Vagina (tissue), 2 donors: Measurements from ENCODE around the gene CDHR1.

Source experiments
- POLR2A ChIP-seq, 2 donors: fragments of 450-650 bp; IDR thresholded peaks; one replicate each; pipeline ENCODE4 v1.6.1; 2017; ENCODE audit warnings: antibody characterized with exemption in 2 of 2, mild to moderate bottlenecking in 2 of 2, moderate library complexity in 2 of 2
- POLR2AphosphoS5 ChIP-seq, 2 donors: sonication (generic); formaldehyde crosslinking; IDR thresholded peaks; one replicate each; pipeline ENCODE4 v1.9.0; 2017; ENCODE audit warnings: antibody characterized with exemption in 2 of 2, mild to moderate bottlenecking in 2 of 2, low read depth in 1 of 2; ENCODE audit not compliant: insufficient read depth in 1 of 2
- TF ChIP-seq, protein P1 (sequence below), 3 experiments: fragments of 450-650 bp in 2 of 3; fragments of 200-600 bp in 1 of 3; sonication (generic) in 1 of 3; IDR thresholded peaks; one replicate each; pipeline ENCODE4 v1.5.1; 2017 to 2019; ENCODE audit warnings: antibody characterized with exemption in 3 of 3, mild to moderate bottlenecking in 2 of 3, moderate library complexity in 2 of 3

DNA sequence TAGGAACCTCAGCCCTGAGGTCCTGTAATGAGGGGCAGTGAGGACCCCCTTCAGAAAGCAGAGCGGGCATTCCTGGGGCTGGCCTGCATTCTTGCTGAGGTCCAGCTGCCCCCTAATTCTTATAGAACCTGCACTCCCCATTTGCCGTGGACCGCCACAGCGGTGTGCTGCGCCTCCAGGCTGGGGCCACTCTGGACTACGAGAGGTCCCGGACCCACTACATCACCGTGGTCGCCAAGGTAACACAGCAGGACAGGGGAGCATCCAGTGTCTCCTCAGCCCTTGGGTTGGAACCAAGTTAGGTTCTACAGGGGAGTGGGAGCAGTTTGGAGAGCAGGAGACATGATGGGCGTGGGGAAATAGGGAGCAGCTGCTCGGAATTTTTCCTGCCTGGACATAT is 7.3 kb downstream of the CDHR1 start:
- TF ChIP-seq, protein P1, sequence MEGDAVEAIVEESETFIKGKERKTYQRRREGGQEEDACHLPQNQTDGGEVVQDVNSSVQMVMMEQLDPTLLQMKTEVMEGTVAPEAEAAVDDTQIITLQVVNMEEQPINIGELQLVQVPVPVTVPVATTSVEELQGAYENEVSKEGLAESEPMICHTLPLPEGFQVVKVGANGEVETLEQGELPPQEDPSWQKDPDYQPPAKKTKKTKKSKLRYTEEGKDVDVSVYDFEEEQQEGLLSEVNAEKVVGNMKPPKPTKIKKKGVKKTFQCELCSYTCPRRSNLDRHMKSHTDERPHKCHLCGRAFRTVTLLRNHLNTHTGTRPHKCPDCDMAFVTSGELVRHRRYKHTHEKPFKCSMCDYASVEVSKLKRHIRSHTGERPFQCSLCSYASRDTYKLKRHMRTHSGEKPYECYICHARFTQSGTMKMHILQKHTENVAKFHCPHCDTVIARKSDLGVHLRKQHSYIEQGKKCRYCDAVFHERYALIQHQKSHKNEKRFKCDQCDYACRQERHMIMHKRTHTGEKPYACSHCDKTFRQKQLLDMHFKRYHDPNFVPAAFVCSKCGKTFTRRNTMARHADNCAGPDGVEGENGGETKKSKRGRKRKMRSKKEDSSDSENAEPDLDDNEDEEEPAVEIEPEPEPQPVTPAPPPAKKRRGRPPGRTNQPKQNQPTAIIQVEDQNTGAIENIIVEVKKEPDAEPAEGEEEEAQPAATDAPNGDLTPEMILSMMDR (IDR thresholded peaks at IDR 0.05) = no peak
- TF ChIP-seq POLR2AphosphoS5 (IDR thresholded peaks at IDR 0.05; ENCODE audit: insufficient read depth in 1 of 2, low read depth in 1 of 2) (no peak), POLR2A (IDR thresholded peaks at IDR 0.05) (no peak)
